Hepatocyte (in vitro differentiated cells): ENCODE data around the gene STK32C. TPM values are rescaled to one million over a fixed set of nuclear protein-coding genes. Genes with fewer than 3 reads are reported as not detected.
"Not testable (repeated sequence)": the region's sequence is repeated elsewhere in the genome, so short reads cannot be mapped to it uniquely, and the experiment has no call there.

Source experiments
- DNase-seq: peaks from one replicate; pipeline ENCODE4 v3.0.0-alpha.2; 2016; ENCODE audit warnings: low spot score
- H2AFZ ChIP-seq: fragments of 200-600 bp; sonication (generic); 2 replicates; pipeline ENCODE4 v1.6.0; 2016; ENCODE audit warnings: antibody characterized with exemption, mild to moderate bottlenecking
- H3K27ac ChIP-seq: fragments of 200-600 bp; sonication (generic); 2 replicates; pipeline ENCODE4 v1.5.1; 2016; ENCODE audit warnings: mild to moderate bottlenecking
- H3K27me3 ChIP-seq: fragments of 200-600 bp; sonication (generic); 2 replicates; pipeline ENCODE4 v1.6.1; 2016
- H3K36me3 ChIP-seq: fragments of 200-600 bp; sonication (generic); replicated peaks from 2 replicates; pipeline ENCODE4 v1.5.1; 2016; ENCODE audit warnings: low read depth; ENCODE audit not compliant: insufficient read depth
- H3K4me1 ChIP-seq: fragments of 200-600 bp; sonication (generic); 2 replicates; pipeline ENCODE4 v1.5.1; 2016; ENCODE audit warnings: mild to moderate bottlenecking, moderate library complexity; ENCODE audit not compliant: insufficient read depth
- H3K4me2 ChIP-seq: fragments of 200-600 bp; sonication (generic); 2 replicates; pipeline ENCODE4 v1.6.0; 2016
- H3K4me3 ChIP-seq: fragments of 200-600 bp; sonication (generic); 2 replicates; pipeline ENCODE4 v1.5.1; 2016; ENCODE audit warnings: mild to moderate bottlenecking
- H3K79me2 ChIP-seq: fragments of 200-600 bp; sonication (generic); 2 replicates; pipeline ENCODE4 v1.6.0; 2017; ENCODE audit warnings: mild to moderate bottlenecking
- H3K9me2 ChIP-seq: fragments of 200-600 bp; sonication (generic); replicated peaks from 2 replicates; pipeline ENCODE4 v1.6.0; 2017; ENCODE audit warnings: mild to moderate bottlenecking; ENCODE audit not compliant: insufficient read depth
- H3K9me3 ChIP-seq: fragments of 200-600 bp; sonication (generic); 2 replicates; pipeline ENCODE4 v1.5.1; 2016; ENCODE audit warnings: low read depth, mild to moderate bottlenecking
- H4K20me1 ChIP-seq: fragments of 200-600 bp; sonication (generic); 2 replicates; pipeline ENCODE4 v1.6.0; 2016; ENCODE audit warnings: mild to moderate bottlenecking; ENCODE audit not compliant: insufficient read depth, poor library complexity, severe bottlenecking
- EZH2 ChIP-seq: fragments of 200-600 bp; sonication (generic); IDR thresholded peaks from 2 replicates; pipeline ENCODE4 v1.6.1; 2016; ENCODE audit warnings: antibody characterized with exemption, mild to moderate bottlenecking, borderline replicate concordance
- EZH2phosphoT487 ChIP-seq: fragments of 200-600 bp; sonication (generic); IDR thresholded peaks from one replicate; pipeline ENCODE4 v1.6.1; 2018; ENCODE audit warnings: antibody characterized with exemption, mild to moderate bottlenecking, low read depth, moderate library complexity; ENCODE audit not compliant: unreplicated experiment, severe bottlenecking
- WGBS: methylation state at CpG from one replicate; pipeline ENCODE4 v1.1.6; 2016; ENCODE audit warnings: low lambda C conversion rate; ENCODE audit errors: missing lambda C conversion rate; 5-methylcytosine and 5-hydroxymethylcytosine counted together
- polyA plus RNA-seq: library from polyadenylated mRNA; unstranded; fragments of >200 nt; fragmentation: Nextera tagmentation; extraction: Ambion mirVana; gene quantifications from 2 replicates; pipeline ENCODE4 v1.2.1, GENCODE V29; 2016
- total RNA-seq: library from RNA; depleted of rRNA; stranded (reverse); fragments of >200 nt; gene quantifications from 2 replicates; pipeline ENCODE4 v1.2.3, GENCODE V29; 2014
- TF ChIP-seq, protein P1 (sequence below): fragments of 200-600 bp; sonication (generic); IDR thresholded peaks from 2 replicates; pipeline ENCODE4 v1.5.1; 2016; ENCODE audit warnings: antibody characterized with exemption, mild to moderate bottlenecking; ENCODE audit not compliant: poor library complexity

STK32C gene
- total and polyA plus RNA-seq, 2 experiments from 2014 or later, result 7.9 to 12.2 TPM

GRCh38 chr10:132341017-132341416 is 33.3 kb upstream of the STK32C start:
- WGBS, result 100% methylated on average over 6 of the region's 6 CpGs
- Histone ChIP-seq H4K20me1 (no peaks in the 10 kb centered on the region), H2AFZ (no peak overlapping the region), H3K27ac (no peak overlapping the region), H3K4me3 (no peak overlapping the region), H3K4me1 (peaks cover 9% of the 10 kb centered on the region), H3K27me3 (no peaks in the 10 kb centered on the region), H3K79me2 (no peaks in the 10 kb centered on the region), H3K36me3 (no peaks in the 10 kb centered on the region), H3K9me3 (no peaks in the 10 kb centered on the region), H3K9me2 (no peaks in the 10 kb centered on the region), H3K4me2 (no peak overlapping the region)
- no peak for DNase-seq
- TF ChIP-seq EZH2 (no peak), EZH2phosphoT487 (no peak)
- TF ChIP-seq, protein P1, sequence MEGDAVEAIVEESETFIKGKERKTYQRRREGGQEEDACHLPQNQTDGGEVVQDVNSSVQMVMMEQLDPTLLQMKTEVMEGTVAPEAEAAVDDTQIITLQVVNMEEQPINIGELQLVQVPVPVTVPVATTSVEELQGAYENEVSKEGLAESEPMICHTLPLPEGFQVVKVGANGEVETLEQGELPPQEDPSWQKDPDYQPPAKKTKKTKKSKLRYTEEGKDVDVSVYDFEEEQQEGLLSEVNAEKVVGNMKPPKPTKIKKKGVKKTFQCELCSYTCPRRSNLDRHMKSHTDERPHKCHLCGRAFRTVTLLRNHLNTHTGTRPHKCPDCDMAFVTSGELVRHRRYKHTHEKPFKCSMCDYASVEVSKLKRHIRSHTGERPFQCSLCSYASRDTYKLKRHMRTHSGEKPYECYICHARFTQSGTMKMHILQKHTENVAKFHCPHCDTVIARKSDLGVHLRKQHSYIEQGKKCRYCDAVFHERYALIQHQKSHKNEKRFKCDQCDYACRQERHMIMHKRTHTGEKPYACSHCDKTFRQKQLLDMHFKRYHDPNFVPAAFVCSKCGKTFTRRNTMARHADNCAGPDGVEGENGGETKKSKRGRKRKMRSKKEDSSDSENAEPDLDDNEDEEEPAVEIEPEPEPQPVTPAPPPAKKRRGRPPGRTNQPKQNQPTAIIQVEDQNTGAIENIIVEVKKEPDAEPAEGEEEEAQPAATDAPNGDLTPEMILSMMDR, result no peak

- Histone ChIP-seq H3K36me3 (no peaks in the 10 kb centered on the region), H3K27me3 (no peaks in the 10 kb centered on the region), H3K27ac (no peak overlapping the region), H3K4me1 (peaks cover 13% of the 10 kb centered on the region), H3K4me2 (no peak overlapping the region), H2AFZ (no peak overlapping the region), H3K79me2 (no peaks in the 10 kb centered on the region), H3K4me3 (no peak overlapping the region), H4K20me1 (no peaks in the 10 kb centered on the region), H3K9me3 (no peaks in the 10 kb centered on the region), H3K9me2 (no peaks in the 10 kb centered on the region)
- DNase-seq, result no peak
- WGBS, result 96% methylated on average over 11 of the region's 11 CpGs
- TF ChIP-seq, protein P1, result no peak
- TF ChIP-seq EZH2phosphoT487 (no peak), EZH2 (no peak)
Observed at GRCh38 chr10:132339276-132339675, 31.5 kb upstream of the STK32C start.

DNA sequence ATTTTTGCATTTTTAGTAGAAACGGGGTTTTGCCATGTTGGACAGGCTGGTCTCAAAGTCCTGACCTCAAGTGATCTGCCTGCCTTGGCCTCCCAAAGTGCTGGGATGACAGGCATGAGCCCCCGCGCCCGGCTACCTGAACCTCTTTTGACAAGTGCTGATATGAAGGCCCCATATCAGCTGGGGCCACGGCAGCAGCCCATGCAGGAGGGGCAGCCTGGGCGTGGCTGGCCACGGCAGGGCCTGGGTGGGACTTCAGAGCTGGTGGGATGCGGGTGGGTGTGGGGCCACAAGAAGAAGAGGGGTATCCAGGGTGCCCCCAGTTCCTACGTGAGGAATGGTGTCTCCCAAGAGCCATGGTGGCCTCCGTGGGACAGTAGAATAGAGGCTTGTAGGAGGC is 31.1 kb upstream of the STK32C start:
- 88% methylated on average over 10 of the region's 10 CpGs for WGBS
- H3K4me1 ChIP-seq, result peaks cover 13% of the 10 kb centered on the region
- H3K27me3 ChIP-seq, result no peaks in the 10 kb centered on the region
- H3K4me3 ChIP-seq, result no peak overlapping the region
- no peaks in the 10 kb centered on the region for H3K9me2 ChIP-seq
- no peaks in the 10 kb centered on the region for H4K20me1 ChIP-seq
- no peak overlapping the region for H2AFZ ChIP-seq
- TF ChIP-seq, protein P1, result no peak
- TF ChIP-seq EZH2 (no peak), EZH2phosphoT487 (no peak)
- H3K9me3 ChIP-seq, result no peaks in the 10 kb centered on the region
- no peaks in the 10 kb centered on the region for H3K36me3 ChIP-seq
- no peak for DNase-seq
- H3K4me2 ChIP-seq, result no peak overlapping the region
- H3K27ac ChIP-seq, result no peak overlapping the region
- no peaks in the 10 kb centered on the region for H3K79me2 ChIP-seq

- WGBS, result 97% methylated on average over 7 of the region's 7 CpGs
- not testable (repeated sequence) for H3K4me3 ChIP-seq, DNase-seq, H4K20me1 ChIP-seq, H3K79me2 ChIP-seq, H3K27ac ChIP-seq, H3K36me3 ChIP-seq, H3K27me3 ChIP-seq, H2AFZ ChIP-seq, H3K9me3 ChIP-seq, H3K9me2 ChIP-seq, H3K4me2 ChIP-seq
- H3K4me1 ChIP-seq, result peaks cover 15% of the 10 kb centered on the region
Observed at GRCh38 chr10:132337854-132338253, 30.1 kb upstream of the STK32C start.
